Anterior cingulate cortex (tissue), 58 donors: Measurements from ENCODE around the gene PDIA3.
"Not testable (repeated sequence)": the region's sequence is repeated elsewhere in the genome, so short reads cannot be mapped to it uniquely, and the experiment has no call there.

Source experiments
- DNase-seq, 58 donors: peaks; one replicate each; lab custom pipeline; 2025; lab: John Stamatoyannopoulos, UW

Gene PDIA3

GRCh38 chr15:43808960-43809678 lies 62.9 kb downstream of the PDIA3 start:
- no peak for DNase-seq

DNA sequence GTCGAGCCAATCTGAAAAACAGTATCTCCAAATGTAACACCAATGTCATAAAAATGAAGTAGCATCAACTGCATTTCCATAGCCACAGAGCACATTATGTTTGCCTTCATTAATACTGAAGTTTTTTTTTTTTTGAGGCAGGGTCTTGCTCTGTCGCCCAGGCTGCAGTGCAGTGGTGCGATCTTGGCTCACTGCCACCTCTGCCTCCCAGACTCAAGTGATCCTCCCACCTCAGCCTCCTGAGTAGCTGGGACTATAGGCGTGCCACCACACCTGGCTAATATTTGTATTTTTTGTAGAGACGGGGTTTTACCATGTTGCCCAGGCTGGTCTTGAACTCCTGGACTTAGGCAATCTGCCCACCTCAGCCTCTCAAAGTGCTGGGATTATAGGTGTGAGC lies 68.8 kb downstream of the PDIA3 start:
- not testable (repeated sequence) for DNase-seq

DNA sequence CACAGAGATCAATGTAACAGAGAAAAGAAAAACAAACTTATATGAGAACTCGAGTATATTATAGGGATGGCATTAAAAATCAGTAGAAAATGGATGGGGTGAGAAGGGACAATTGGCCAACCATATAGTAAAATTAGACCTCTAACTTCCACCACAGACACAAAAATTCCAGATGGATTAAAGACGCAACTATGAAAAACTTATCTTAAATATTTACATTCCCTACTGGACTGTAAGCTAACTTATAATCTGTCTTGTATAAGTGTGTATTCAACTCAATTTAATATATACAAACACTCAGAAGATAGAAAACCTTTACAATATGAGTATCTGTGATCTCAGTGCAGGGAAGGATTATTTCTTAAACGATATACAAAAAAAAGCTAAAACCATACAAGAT lies 75.3 kb downstream of the PDIA3 start:
- DNase-seq, result no peak
